HG03045 (cell line): ENCODE measurements around the gene TTLL9.
"Not testable (repeated sequence)": the region's sequence is repeated elsewhere in the genome, so short reads cannot be mapped to it uniquely, and the experiment has no call there.

Experiments
- ATAC-seq: cut with Tn5 transposase; IDR thresholded peaks from one replicate; pipeline ENCODE4 v1.9.1; 2021; ENCODE audit warnings: mild to moderate bottlenecking, moderate library complexity; ENCODE audit not compliant: unreplicated experiment

The TTLL9 gene

DNA sequence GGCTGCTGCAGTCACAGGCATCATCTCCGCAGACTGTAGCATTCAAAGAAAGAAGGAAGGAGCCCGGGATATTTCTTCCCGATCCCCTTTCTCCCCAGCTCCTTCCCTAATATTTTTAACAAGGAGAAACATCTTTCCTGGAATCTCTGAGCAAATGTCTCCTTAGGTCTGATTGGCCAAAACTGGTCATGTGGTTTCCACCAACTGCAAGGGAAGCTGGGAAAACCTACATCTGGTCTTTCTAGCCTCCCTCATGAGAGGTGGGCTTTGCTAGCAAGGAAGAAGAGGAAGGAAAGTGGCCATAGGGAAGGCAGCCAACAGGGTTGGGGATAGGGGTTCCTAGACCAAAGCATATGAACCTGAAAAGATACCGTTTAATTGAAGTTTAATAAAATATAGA, 46.3 kb downstream of the TTLL9 start:
- no peak for ATAC-seq

GRCh38 chr20:31917962-31918412, 47.6 kb downstream of the TTLL9 start:
- ATAC-seq = not testable (repeated sequence)

DNA sequence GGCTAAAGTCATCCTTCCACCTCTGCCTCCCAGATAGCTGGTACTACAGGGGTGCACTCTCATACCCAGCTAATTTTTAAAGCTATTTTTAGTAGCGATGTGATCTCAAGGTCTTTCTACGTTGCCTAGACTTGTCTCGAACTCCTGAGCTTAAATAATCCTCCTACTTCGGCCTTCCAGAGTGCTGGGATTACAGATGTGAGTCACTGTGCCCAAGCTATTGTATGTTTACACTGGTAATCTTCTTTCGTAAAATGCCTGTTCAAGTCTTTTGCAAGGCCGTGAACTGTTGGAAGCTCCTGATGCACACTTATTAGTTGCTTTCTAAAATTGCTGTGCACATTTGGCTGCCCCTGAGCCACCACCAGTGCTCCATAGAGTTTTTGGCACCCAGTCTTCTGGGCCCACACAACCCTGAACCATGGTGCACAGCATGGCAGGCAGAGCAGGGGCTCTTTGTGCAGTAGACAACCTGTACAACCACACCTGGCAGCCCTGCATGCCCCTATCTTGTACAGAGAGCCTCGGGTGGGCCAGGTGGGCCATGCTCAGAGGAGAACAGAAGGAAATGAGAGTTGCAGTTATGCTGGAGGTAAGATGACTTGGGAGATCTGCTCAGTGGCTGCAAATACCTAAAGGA, 48.2 kb downstream of the TTLL9 start:
- no peak for ATAC-seq

GRCh38 chr20:31919410-31920155, 49.1 kb downstream of the TTLL9 start:
- no peak for ATAC-seq

DNA sequence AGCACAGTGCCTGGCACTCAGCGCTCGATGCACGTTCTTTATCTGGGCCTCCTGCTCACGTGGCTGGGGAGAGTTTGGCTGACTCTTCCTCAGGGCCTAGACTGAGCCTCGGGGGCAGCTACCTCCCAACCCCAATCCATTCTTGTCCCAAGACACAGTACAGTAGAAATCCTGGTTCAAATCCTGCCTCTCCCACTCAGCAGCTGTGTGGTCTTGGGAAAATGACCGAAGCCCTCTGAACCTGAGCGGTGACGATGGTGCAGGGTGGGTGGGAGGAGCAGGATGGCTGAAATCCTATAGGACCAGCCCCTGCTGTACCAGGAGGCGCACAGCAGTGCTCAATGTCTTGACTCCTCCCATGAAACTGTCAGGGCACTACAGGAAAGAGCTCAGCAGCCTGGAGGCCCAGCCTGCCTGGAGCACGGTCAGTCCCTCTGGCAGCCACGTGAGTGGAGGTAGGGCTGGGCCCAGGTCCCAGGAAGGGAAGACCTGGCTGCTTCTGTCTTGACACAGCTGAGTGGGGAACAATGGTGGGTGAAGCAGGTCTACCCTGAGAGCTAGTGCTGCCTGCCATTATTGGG, 49.9 kb downstream of the TTLL9 start:
- no peak for ATAC-seq

- not testable (repeated sequence) for ATAC-seq
Observed at GRCh38 chr20:31921480-31921879, 51.0 kb downstream of the TTLL9 start.

DNA sequence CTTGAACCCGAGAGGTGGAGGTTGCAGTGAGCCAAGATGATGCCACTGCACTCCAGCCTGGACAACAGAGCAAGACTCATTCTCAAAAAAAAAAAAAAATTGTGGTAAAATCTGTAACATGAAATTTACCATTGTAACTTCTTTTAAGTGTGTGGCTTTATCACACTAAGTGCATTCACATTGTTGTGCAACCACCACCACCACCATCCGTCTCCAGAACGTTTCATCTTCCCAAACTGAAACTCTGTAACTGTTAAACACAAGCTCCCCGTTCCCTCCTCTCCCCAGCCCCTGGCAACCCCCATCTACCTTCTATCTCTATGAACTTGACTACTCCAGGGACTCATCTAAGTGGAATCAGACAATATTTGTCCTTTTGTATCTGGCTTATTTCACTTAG, 51.7 kb downstream of the TTLL9 start:
- no peak for ATAC-seq

DNA sequence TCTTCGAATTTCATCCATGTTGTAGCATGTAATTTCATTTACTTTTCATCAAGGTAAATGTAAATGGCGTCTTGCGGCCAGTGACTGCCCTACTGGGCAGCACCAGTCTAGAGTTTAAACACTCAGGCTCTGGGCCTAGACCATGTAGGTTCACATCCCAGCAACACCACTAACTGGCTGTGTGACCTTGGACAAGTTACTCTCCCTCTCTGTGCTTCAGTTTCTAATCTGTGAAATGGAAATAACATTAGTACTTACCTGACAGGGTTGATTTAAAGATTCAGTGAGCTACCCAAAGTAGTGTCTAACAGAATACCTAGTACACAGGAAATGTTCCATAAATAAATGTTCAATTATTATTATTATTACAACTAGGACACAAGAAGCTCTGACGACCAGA, 52.2 kb downstream of the TTLL9 start:
- no peak for ATAC-seq

DNA sequence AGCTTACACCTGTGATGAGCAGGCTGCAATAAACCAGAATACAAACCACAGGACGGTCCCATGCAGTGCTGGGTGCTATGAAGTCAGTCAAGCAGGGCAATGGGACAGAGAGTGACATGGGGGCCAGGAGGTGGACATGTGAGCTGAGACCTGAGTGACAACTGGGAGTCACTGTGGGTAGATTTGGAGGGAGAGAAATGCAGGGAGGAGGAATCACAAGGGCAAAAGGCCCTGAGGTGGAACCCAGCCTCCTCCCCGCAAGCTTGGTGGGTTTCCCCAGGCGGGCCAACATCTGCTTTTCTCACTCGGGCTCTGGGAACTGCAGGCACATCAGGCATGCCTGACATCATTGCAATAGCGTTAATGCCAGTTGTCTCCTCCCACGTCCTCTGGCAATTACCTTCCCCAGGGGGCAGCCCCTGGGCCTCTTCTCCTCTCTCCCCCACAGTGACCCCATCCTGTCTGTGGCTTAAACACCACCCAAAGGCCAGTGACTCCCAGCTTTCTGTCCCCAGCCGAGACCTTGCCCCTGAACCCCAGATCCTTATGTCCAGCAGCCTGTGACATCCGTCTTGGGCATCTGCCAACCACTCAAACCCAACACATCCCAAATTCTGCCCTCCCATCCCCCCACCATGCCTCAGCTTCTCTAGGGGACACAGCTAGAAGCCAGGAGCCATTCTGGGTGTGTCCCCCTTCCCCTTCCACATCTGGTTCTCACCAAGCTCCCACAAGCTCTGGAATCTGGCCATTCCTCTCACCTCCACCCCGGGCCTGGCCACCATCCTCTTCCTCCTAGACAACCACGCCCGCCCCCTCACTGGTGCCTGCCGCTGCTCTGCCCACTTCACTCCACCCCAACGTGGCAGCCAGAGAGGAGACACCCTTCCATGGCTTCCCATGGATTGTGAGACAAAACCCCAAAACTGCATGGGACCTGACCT, 53.2 kb downstream of the TTLL9 start:
- peak; percentile 68 for ATAC-seq

DNA sequence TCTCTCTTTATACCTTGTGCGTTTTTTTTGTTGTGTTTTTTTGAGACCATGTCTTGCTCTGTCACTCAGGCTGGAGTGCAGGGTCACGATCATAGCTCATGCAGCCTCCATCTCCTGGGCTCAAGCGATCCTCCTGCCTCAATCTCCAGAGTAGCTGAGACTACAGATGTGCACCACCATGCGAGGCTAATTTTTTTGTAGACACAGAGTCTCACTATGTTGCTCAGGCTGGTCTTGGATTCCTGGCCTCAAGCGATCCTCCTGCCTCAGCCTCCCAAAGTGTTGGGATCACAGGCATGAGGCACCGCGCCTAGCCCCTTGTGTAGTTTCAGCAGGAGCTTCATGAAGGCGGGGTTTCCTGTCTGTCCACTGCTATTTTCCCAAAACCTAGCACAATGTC, 54.1 kb downstream of the TTLL9 start:
- ATAC-seq = no peak

- ATAC-seq = no peak
Observed at GRCh38 chr20:31925631-31926030, 55.2 kb downstream of the TTLL9 start.

DNA sequence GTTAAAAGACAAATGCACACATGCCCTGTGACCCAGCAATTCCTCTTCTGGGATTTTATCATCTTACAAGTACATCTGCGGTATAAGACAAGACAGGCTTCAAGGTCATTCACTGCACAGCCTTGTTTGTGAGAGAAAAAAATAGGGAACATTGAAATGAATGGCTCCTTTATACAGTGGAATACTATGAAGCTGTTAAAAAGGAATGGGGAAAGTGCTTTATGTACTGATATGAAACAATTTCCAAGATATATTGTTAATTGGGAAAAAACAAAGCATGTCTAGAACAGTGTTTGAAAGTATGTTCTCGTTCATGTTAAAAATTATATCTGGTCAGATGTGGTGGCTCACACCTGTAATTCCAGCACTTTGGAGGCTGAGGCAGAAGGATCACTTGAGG, 56.1 kb downstream of the TTLL9 start:
- ATAC-seq = no peak

DNA sequence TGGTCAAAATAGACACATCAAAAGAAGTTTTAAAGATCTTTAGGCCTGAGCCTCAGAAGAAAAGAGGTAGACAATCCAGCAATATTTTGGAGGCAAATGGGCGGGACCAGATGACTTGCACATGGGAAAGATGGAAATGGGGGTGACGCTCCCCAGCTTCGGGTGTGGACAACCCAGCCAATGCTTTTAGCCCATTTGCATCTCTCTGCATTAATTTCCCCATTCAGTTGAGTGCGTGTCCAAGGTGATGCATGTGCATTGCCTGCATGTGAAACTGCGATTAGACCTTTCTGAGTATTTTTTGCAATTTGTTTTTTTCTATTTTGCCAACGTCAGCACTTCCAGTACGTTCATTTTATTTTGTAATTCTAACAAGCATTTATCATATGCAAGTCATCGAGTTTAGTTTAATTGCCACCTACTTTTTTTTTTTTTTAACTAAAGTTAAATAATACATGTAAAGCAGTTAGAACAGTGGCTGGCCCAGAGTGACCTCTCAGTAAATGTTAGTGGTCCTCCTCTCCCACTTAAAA, 57.3 kb downstream of the TTLL9 start:
- ATAC-seq = no peak

DNA sequence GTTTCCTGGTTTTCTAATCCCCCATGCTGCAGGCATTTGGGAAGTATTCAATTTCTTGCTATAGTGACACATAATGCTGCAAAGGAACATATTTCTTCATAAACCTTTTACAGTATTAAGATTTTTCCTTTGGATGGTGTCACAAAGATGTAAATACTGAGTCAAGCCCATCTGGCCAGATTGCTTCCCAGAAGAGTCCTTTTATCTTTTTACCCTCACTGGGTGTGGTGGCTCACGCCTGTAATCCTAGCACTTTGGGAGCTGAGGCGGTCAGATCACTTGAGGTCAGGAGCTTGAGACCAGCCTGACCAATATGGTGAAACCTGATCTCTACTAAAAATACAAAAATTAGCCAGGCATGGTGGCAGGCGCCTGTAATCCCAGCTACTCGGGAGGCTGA, 59.2 kb downstream of the TTLL9 start:
- ATAC-seq = not testable (repeated sequence)

DNA sequence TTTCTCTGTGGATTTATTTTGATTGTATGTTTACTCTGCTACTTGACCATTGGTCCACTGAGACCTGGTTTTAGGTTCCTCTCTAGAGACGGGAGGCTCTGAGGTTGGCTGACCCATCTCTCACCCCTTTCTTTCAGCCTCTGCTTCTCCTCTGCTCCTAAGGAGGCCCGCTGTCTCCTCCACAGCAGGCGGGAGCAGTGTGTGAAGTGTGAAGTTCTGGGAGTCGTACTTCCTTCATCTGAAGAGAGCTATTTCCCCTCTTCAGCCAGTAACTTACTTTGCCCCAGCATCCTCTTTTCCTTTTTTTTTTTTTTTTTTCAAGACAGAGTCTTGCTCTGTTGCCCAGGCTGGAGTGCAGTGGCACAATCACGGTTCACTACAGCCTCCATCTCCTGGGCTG, 60.3 kb downstream of the TTLL9 start:
- no peak for ATAC-seq

GRCh38 chr20:31933698-31934097, 63.3 kb downstream of the TTLL9 start:
- no peak for ATAC-seq

- no peak for ATAC-seq
Observed at GRCh38 chr20:31934491-31934890, 64.1 kb downstream of the TTLL9 start.

DNA sequence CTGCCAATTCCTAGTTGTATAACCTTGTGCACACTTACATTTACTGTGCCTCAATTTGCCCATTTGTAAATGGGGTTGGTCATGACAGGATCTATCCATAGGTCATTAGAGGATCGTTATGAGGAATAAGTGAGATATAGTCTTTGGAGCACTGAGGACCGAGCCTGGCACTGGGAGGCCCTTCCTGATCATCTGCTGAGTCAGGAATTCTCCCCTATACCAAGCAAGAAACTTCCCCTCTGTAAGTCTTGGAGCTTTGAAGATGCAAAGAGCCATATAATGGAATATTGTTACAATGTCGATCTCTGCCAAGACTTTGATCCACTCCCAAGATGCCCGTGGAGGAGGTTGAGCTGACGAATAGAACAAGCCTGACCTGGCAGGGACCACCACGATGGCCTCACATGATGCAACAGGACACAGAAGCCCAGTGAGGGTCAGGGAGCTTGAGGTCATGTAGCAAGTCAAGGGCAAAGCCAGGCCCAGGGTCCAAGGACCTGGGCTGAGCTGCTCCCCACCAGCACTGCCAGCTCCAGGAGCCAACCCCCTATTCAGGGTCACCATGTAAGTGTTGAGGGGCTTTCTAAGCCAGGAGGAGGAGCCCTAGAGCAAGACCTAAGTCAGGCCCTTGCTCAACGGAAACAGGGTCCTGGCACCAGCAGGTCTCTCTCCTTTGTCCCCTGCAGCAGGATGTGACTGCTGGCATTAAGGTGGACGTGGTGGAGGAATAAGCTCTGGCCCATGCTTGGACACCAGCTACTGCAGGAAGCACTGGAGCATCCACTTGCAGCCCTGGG, 64.7 kb downstream of the TTLL9 start:
- ATAC-seq = no peak

- no peak for ATAC-seq
Observed at GRCh38 chr20:31936420-31936819, 66.0 kb downstream of the TTLL9 start.

DNA sequence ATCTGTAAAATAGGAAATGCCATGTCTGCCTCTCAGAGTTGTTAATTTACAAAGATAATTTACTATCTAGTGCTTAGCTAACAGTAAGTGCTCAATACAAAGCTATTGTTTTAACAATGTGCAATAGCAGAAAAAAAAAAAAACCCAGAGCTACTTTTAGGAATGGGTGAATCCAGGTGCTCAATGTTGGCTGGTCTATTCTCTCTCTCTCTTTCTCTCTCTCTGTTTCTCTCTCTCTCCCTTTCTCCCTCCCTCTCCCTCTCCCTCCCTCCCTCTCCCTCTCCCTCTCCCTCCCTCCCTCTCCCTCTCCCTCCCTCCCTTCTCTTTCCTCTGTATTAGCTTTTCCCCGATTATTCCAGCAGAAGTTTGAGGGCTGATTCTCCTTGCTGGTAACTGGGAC, 67.4 kb downstream of the TTLL9 start:
- ATAC-seq = no peak
